HG02798 (cell line): Measurements from ENCODE around the gene SF3B5.
"Not testable (repeated sequence)": the region's sequence is repeated elsewhere in the genome, so short reads cannot be mapped to it uniquely, and the experiment has no call there.

Source experiments
- ATAC-seq: cut with Tn5 transposase; IDR thresholded peaks from one replicate; pipeline ENCODE4 v1.9.1; 2021; ENCODE audit warnings: mild to moderate bottlenecking; ENCODE audit not compliant: unreplicated experiment, poor library complexity

SF3B5 gene

GRCh38 chr6:144095134-144096002 is at the start of gene SF3B5:
TSS of gene SF3B5 (minus strand) at chr6:144095573. CDS start at chr6:144095497, 76 bp downstream.
- ATAC-seq, result peak; percentile 95

GRCh38 chr6:144144996-144145395 is 49.6 kb upstream of the SF3B5 start:
- ATAC-seq, result no peak

GRCh38 chr6:144143878-144144277 is 48.5 kb upstream of the SF3B5 start:
- ATAC-seq, result no peak

DNA sequence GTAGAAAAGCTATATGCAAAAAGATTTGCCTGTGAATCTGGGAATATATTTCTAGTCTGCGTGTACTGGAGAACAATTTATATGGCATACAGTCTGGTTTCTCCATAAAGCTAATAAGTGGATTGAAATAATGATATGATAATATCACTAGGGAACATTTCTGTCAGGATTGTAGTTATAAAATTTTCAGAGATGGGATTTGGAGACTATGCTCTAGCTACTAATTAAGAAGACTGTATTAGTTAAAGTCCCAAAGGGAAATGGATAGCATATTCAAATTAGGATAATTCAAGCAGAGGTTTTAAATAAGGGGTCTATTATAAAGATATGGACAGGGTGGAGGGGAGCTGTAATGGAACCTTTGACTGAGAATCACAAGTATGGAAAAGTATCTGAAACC is 47.7 kb upstream of the SF3B5 start:
- ATAC-seq, result no peak

- ATAC-seq, result no peak
Observed at GRCh38 chr6:144141470-144141869, 46.1 kb upstream of the SF3B5 start.

- peak; percentile 87 for ATAC-seq
Observed at GRCh38 chr6:144140867-144141266, 45.5 kb upstream of the SF3B5 start.

GRCh38 chr6:144139817-144140216 is 44.4 kb upstream of the SF3B5 start:
- no peak for ATAC-seq

- no peak for ATAC-seq
Observed at GRCh38 chr6:144138542-144138941, 43.2 kb upstream of the SF3B5 start.

- ATAC-seq, result no peak
Observed at GRCh38 chr6:144134737-144135136, 39.4 kb upstream of the SF3B5 start.

GRCh38 chr6:144134176-144134575 is 38.8 kb upstream of the SF3B5 start:
- ATAC-seq, result no peak

GRCh38 chr6:144133225-144133821 is 38.0 kb upstream of the SF3B5 start:
- no peak for ATAC-seq

DNA sequence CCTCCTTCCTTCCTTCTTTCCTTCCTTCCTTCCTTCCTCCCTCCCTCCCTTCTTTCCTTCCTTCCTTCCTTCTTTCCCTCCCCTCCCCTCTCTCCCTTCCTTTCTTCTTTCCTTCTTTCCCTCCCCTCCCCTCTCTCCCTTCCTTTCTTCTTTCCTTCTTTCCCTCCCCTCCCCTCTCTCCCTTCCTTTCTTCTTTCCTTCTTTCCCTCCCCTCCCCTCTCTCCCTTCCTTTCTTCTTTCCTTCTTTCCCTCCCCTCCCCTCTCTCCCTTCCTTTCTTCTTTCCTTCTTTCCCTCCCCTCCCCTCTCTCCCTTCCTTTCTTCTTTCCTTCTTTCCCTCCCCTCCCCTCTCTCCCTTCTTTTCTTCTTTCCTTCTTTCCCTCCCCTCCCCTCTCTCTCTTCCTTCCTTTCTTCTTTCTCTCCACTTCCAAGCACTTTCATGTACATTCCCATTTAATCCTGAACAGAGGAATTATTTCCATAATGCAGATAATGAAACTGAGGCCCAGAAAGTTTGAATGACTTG is 36.9 kb upstream of the SF3B5 start:
- not testable (repeated sequence) for ATAC-seq

GRCh38 chr6:144131248-144131709 is 35.9 kb upstream of the SF3B5 start:
- no peak for ATAC-seq

- ATAC-seq, result no peak
Observed at GRCh38 chr6:144129469-144129868, 34.1 kb upstream of the SF3B5 start.

GRCh38 chr6:144127097-144127496 is 31.7 kb upstream of the SF3B5 start:
- ATAC-seq, result no peak

DNA sequence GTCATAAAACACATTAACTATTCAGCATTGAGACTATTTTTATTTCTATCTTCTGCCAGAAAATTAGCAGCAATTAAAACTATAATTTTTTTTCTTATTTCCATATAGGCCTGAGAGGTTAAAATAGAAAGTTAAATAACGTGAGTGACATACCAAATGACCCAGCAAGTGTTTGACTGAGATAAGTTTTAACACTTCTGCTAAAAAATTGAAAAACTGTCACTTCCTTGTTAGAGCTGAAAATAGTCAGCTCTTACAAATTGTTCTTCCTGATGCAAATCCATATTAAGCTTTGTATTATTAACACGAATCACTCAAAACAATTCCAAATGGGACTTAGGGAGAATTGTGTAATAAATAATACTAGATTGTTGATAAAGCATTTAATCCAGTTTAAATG is 28.5 kb upstream of the SF3B5 start:
- no peak for ATAC-seq

GRCh38 chr6:144123421-144123820 is 28.0 kb upstream of the SF3B5 start:
- ATAC-seq, result no peak

DNA sequence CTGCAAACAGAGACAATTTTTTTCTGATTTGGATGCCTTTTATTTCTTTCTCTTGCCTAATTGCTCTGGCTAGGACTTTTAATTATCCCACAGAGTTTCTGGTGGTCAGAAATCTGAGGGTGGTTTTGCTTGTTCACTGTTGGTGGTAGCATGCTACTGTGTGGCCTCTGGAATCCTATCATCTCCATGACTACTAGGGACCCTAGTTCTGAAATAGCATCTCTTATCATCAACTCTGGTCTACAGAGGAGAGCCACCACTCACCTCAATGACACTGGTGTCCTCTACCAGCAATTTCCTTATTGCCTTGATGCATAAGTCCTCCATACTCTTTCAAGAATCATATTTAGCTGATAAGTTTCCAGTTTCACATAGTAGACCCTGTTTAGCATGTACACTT is 27.5 kb upstream of the SF3B5 start:
- ATAC-seq, result no peak

GRCh38 chr6:144119376-144119775 is 24.0 kb upstream of the SF3B5 start:
- no peak for ATAC-seq

DNA sequence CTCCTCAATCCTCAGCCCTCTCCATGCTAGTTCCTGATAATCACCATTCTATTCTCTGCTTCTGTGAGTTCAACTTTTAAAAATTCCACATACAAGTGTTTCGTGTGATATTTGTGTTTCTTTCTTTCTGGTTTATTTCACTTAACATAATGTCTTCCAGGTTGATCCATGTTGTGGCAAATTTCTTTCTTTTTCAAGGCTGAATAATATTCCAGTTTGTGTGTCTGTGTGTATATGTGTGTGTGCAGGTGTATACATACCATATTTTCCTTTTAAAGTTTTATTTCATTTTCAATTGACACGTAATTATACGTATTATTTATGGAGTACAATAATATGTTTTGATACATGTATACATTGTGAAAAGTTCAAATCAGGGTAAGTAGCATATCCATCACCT is 19.8 kb upstream of the SF3B5 start:
- ATAC-seq, result no peak

DNA sequence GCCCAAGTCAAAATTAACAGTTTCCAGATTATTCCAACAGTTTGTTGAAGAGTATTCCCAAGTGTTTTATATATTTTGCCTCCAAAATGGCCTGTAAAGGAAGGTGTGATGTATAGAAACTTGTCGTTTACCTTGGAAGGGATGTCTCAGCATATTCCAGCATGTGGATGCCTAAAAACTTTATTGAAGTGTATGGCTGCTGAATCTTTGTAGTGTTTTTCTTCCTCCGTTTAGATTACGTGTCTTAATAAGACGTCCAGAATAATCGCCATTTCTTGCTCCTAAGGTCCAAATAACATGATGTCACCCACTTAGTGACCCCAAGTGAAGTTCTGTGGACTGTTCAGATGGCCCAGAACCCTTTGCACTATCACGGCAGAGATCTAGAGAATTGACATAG is 18.0 kb upstream of the SF3B5 start:
- ATAC-seq, result no peak
